ENCODE results near the gene CCDC127.

DNA sequence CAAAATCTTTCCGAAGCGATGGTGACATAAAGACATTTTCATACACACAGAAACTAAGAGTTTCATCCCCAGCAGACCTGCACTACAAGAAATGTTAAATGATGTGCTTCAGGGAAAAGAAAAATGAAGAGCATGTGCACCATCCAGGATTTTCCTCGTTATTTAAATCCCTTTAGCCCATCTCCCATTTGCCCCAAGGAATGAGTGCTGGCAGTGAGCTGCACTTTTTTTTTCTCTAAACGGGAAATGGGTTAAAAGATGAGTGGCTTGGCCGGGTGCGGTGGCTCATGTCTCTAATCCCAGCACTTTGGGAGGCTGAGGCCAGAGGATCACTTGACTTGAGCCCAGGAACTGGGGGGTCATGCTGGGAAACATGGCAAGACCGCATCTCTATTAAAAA, 33.5 kb downstream of the CCDC127 start:
- TF ChIP-seq, protein P1, sequence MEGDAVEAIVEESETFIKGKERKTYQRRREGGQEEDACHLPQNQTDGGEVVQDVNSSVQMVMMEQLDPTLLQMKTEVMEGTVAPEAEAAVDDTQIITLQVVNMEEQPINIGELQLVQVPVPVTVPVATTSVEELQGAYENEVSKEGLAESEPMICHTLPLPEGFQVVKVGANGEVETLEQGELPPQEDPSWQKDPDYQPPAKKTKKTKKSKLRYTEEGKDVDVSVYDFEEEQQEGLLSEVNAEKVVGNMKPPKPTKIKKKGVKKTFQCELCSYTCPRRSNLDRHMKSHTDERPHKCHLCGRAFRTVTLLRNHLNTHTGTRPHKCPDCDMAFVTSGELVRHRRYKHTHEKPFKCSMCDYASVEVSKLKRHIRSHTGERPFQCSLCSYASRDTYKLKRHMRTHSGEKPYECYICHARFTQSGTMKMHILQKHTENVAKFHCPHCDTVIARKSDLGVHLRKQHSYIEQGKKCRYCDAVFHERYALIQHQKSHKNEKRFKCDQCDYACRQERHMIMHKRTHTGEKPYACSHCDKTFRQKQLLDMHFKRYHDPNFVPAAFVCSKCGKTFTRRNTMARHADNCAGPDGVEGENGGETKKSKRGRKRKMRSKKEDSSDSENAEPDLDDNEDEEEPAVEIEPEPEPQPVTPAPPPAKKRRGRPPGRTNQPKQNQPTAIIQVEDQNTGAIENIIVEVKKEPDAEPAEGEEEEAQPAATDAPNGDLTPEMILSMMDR (IDR thresholded peaks at IDR 0.05), result no peak
- no peak for TF ChIP-seq POLR2A (IDR thresholded peaks at IDR 0.05)
